ENCODE data around the gene CLASP1.
A peak's percentile ranks its signal among the peaks of the same experiment; 100 is the strongest.

CLASP1 gene

GRCh38 chr2:121649149-121649595 lies at the start of gene CLASP1:
Gene CLASP1, minus strand, starts transcription at chr2:121649462. Its CDS starts 43,567 bp downstream, at chr2:121605895.
- intact Hi-C loops (cut with DNase I; ENCODE audit: low total_unique reads): loop anchor here (2.0 kb wide), 1 partner anchor 118 kb away; the partner anchor contains the start of gene RNU4ATAC
- Histone ChIP-seq H3K36me3 (no peaks in the 10 kb centered on the region), H3K9me3 (no peaks in the 10 kb centered on the region), H3K4me3 (peak within 1 kb of the TSS; percentile 98), H3K27ac (peak within 1 kb of the TSS; percentile 97), H3K27me3 (no peaks in the 10 kb centered on the region), H3K4me1 (peaks cover 0 to 51% (median 36%) of the 10 kb centered on the region in 4 donors)
- peak in 1 of 2 donors; percentile 59 for DNase-seq
- no peak for TF ChIP-seq CTCF (IDR thresholded peaks at IDR 0.05)

- Histone ChIP-seq H3K4me3 (no peak overlapping the region), H3K27me3 (no peaks in the 10 kb centered on the region), H3K36me3 (no peaks in the 10 kb centered on the region), H3K27ac (no peak overlapping the region), H3K4me1 (peaks cover 0 to 32% (median 16%) of the 10 kb centered on the region in 4 donors), H3K9me3 (no peaks in the 10 kb centered on the region)
- DNase-seq: no peak
- intact Hi-C loops (cut with DNase I; ENCODE audit: low total_unique reads): no loop called here
- no peak for TF ChIP-seq CTCF (IDR thresholded peaks at IDR 0.05)
Measured at GRCh38 chr2:121698318-121698930, 49.2 kb upstream of the CLASP1 start.

- no peak overlapping the region for H3K4me3 ChIP-seq
- H3K27ac ChIP-seq: no peak overlapping the region
- H3K36me3 ChIP-seq: no peaks in the 10 kb centered on the region
- H3K9me3 ChIP-seq: no peaks in the 10 kb centered on the region
- no peak for DNase-seq
- peaks cover 0 to 32% (median 16%) of the 10 kb centered on the region in 4 donors for H3K4me1 ChIP-seq
- H3K27me3 ChIP-seq: no peaks in the 10 kb centered on the region
- intact Hi-C loops (cut with DNase I; ENCODE audit: low total_unique reads): no loop called here
- no peak for TF ChIP-seq CTCF (IDR thresholded peaks at IDR 0.05)
Measured at GRCh38 chr2:121697108-121697631, 47.9 kb upstream of the CLASP1 start.

- Histone ChIP-seq H3K27me3 (no peaks in the 10 kb centered on the region), H3K4me3 (no peak overlapping the region), H3K4me1 (peaks cover 0 to 32% (median 16%) of the 10 kb centered on the region in 4 donors), H3K9me3 (no peaks in the 10 kb centered on the region), H3K36me3 (no peaks in the 10 kb centered on the region), H3K27ac (no peak overlapping the region)
- no peak for DNase-seq
- no peak for TF ChIP-seq CTCF (IDR thresholded peaks at IDR 0.05)
- intact Hi-C loops (cut with DNase I; ENCODE audit: low total_unique reads): no loop called here
Measured at GRCh38 chr2:121696410-121696930, 47.2 kb upstream of the CLASP1 start.

- Histone ChIP-seq H3K27me3 (no peaks in the 10 kb centered on the region), H3K9me3 (no peaks in the 10 kb centered on the region), H3K27ac (peak overlapping the region; percentile 24 to 25), H3K4me3 (no peak overlapping the region), H3K4me1 (peaks cover 0 to 25% (median 15%) of the 10 kb centered on the region in 4 donors), H3K36me3 (no peaks in the 10 kb centered on the region)
- intact Hi-C loops (cut with DNase I; ENCODE audit: low total_unique reads): no loop called here
- no peak for DNase-seq
- no peak for TF ChIP-seq CTCF (IDR thresholded peaks at IDR 0.05)
Measured at GRCh38 chr2:121695171-121695451, 45.8 kb upstream of the CLASP1 start.
